Prostate gland (tissue), 2 donors: ENCODE measurements around the gene CTNNAL1. TPM values are rescaled to one million over a fixed set of nuclear protein-coding genes. Genes with fewer than 3 reads are reported as not detected.

Experiments
- DNase-seq: peaks from one replicate; pipeline ENCODE4 v3.0.0-alpha.2; 2019; ENCODE audit warnings: low spot score
- H3K27ac ChIP-seq, 2 donors: fragments of 200-600 bp; sonication (generic); 2 replicates each; pipeline ENCODE4 v1.5.1; 2017 to 2019
- H3K27me3 ChIP-seq: fragments of 200-600 bp; sonication (generic); replicated peaks from 2 replicates; pipeline ENCODE4 v1.5.1; 2019; ENCODE audit not compliant: insufficient read depth
- H3K36me3 ChIP-seq, 2 donors: fragments of 200-600 bp; sonication (generic); 1 replicate in 1 of 2; 2 replicates in 1 of 2; pipeline versions ENCODE4 v1.5.1 to v1.8.1; 2017 to 2019
- H3K4me1 ChIP-seq: fragments of 200-600 bp; sonication (generic); replicated peaks from 2 replicates; pipeline ENCODE4 v1.5.1; 2019
- H3K4me3 ChIP-seq, 2 donors: fragments of 200-600 bp; sonication (generic); 2 replicates each; pipeline ENCODE4 v1.5.1; 2017 to 2019
- H3K9me3 ChIP-seq: fragments of 200-600 bp; sonication (generic); 2 replicates; pipeline ENCODE4 v1.5.1; 2017
- POLR2A ChIP-seq: fragments of 450-650 bp; IDR thresholded peaks from one replicate; pipeline ENCODE4 v1.6.1; 2016; ENCODE audit warnings: antibody characterized with exemption, mild to moderate bottlenecking
- POLR2AphosphoS5 ChIP-seq: sonication (generic); formaldehyde crosslinking; IDR thresholded peaks from one replicate; pipeline ENCODE4 v1.6.1; 2017; ENCODE audit warnings: antibody characterized with exemption
- WGBS: methylation state at CpG from one replicate; pipeline ENCODE4 v1.1.5; 2018; 5-methylcytosine and 5-hydroxymethylcytosine counted together
- intact Hi-C: fragments of 100-400 bp; cut with DNase I; formaldehyde crosslinking; loops from one replicate; pipeline ENCODE4 v1.14.2; 2022
- total RNA-seq, 2 donors: library from RNA; depleted of rRNA; stranded (reverse); fragments of >200 nt; gene quantifications; one replicate each; pipeline ENCODE4 v1.1.0, GENCODE V29; 2016
- TF ChIP-seq, protein P1 (sequence below), 4 experiments: fragments of 200-600 bp in 2 of 4; fragments of 450-650 bp in 2 of 4; sonication (generic) in 2 of 4; IDR thresholded peaks; 1 replicate in 3 of 4; 2 replicates in 1 of 4; pipeline ENCODE4 v1.5.1; 2016 to 2019; ENCODE audit warnings: antibody characterized with exemption in 4 of 4, mild to moderate bottlenecking in 2 of 4, moderate library complexity in 2 of 4

The CTNNAL1 gene
- total RNA-seq, 2 donors from 2014 or later = 20.2 to 74.6 TPM

DNA sequence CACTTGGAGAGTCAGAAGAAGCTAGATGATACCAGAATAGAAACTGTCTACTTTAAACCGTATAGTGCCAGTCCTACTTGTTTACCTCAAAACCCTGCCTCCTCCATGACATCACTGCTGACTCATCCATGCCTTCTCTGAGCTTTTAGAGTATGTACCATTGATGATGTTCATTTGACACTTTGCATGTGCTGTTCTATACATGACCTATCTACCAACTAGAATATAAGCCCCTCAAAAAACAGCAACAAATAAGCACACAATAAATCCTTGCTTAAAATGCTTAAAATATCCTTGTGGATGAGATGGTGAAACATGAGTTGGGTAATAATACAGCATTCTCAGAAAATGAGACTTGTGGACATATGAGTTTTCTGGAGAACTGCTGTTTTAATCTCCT lies 2.6 kb downstream of the CTNNAL1 start:
- H3K27ac ChIP-seq = no peak overlapping the region
- no peaks in the 10 kb centered on the region for H3K27me3 ChIP-seq
- 8% methylated on average over 1 of the region's 1 CpG for WGBS
- H3K9me3 ChIP-seq = no peaks in the 10 kb centered on the region
- no peak for DNase-seq
- H3K36me3 ChIP-seq = no peaks in the 10 kb centered on the region
- intact Hi-C loops = loop anchor here (10.0 kb wide), 1 partner anchor 76 kb away; the partner anchor contains the start of genes ABITRAM and ELP1
- no peak for TF ChIP-seq POLR2AphosphoS5
- no peak for TF ChIP-seq POLR2A
- TF ChIP-seq, protein P1, sequence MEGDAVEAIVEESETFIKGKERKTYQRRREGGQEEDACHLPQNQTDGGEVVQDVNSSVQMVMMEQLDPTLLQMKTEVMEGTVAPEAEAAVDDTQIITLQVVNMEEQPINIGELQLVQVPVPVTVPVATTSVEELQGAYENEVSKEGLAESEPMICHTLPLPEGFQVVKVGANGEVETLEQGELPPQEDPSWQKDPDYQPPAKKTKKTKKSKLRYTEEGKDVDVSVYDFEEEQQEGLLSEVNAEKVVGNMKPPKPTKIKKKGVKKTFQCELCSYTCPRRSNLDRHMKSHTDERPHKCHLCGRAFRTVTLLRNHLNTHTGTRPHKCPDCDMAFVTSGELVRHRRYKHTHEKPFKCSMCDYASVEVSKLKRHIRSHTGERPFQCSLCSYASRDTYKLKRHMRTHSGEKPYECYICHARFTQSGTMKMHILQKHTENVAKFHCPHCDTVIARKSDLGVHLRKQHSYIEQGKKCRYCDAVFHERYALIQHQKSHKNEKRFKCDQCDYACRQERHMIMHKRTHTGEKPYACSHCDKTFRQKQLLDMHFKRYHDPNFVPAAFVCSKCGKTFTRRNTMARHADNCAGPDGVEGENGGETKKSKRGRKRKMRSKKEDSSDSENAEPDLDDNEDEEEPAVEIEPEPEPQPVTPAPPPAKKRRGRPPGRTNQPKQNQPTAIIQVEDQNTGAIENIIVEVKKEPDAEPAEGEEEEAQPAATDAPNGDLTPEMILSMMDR (IDR thresholded peaks at IDR 0.05) = no peak
- no peak overlapping the region for H3K4me3 ChIP-seq
- H3K4me1 ChIP-seq = no peaks in the 10 kb centered on the region

DNA sequence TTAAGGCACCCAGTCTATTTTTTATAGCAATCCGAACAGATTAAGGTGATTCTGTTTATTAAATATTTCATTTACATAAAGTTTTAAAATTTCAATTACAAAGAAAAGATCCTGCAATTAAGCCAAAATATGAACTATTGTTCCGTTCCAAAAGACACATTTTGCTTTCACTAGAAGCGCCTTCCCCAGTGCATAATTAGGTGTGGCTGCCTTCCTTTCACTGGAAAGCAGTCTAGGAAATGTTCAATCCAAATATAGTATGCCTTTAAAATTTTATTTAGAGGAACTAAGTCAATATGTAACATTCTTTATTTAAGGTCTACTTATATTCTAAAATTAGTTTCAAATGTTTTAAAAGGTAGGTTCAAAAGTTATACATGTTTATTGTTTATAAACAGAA lies 7.6 kb downstream of the CTNNAL1 start:
- intact Hi-C loops = no loop called here
- no peak overlapping the region for H3K27ac ChIP-seq

GRCh38 chr9:109003116-109003515 lies 10.2 kb downstream of the CTNNAL1 start:
- H3K9me3 ChIP-seq = no peaks in the 10 kb centered on the region
- intact Hi-C loops = no loop called here
- no peaks in the 10 kb centered on the region for H3K27me3 ChIP-seq
- no peak overlapping the region for H3K27ac ChIP-seq
- no peaks in the 10 kb centered on the region for H3K4me1 ChIP-seq
- no peak for DNase-seq
- TF ChIP-seq POLR2A = no peak
- no peak for TF ChIP-seq POLR2AphosphoS5
- TF ChIP-seq, protein P1 (IDR thresholded peaks at IDR 0.05) = no peak
- no peak overlapping the region for H3K4me3 ChIP-seq
- 98% methylated on average over 2 of the region's 2 CpGs for WGBS
- H3K36me3 ChIP-seq = no peaks in the 10 kb centered on the region

More for the DNA sequence above, 7.6 kb downstream of the CTNNAL1 start:
- DNase-seq = no peak
- TF ChIP-seq POLR2AphosphoS5 = no peak
- TF ChIP-seq, protein P1 (IDR thresholded peaks at IDR 0.05) = no peak
- no peak for TF ChIP-seq POLR2A
- no peaks in the 10 kb centered on the region for H3K27me3 ChIP-seq
- WGBS = 69% methylated on average over 3 of the region's 3 CpGs
- H3K9me3 ChIP-seq = no peaks in the 10 kb centered on the region
- H3K4me3 ChIP-seq = no peak overlapping the region
- H3K36me3 ChIP-seq = no peaks in the 10 kb centered on the region
- H3K4me1 ChIP-seq = no peaks in the 10 kb centered on the region

DNA sequence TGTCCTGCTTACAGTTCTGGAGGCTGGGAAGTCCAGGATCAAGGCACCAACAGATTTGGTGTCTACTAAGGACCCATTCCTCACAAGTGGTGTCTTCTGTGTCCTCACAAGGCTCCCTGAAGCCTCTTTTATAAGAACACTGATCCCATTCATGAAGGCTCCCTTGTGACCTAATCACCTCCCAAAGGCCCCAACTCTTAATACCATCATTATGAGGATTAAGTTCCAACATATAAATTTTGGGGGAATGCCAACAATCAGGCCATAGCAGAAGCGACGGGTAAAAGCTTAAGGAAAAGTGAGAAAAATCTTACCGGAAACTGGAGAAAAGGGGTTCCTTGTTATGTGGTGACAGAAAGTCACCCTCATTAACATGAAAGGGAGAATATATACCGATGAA lies 11.2 kb downstream of the CTNNAL1 start:
- no peak overlapping the region for H3K4me3 ChIP-seq
- no peak for DNase-seq
- 97% methylated on average over 4 of the region's 4 CpGs for WGBS
- H3K9me3 ChIP-seq = no peaks in the 10 kb centered on the region
- no peaks in the 10 kb centered on the region for H3K36me3 ChIP-seq
- intact Hi-C loops = no loop called here
- no peaks in the 10 kb centered on the region for H3K27me3 ChIP-seq
- H3K4me1 ChIP-seq = no peaks in the 10 kb centered on the region
- TF ChIP-seq, protein P1 (IDR thresholded peaks at IDR 0.05) = no peak
- TF ChIP-seq POLR2A (no peak), POLR2AphosphoS5 (no peak)
- no peak overlapping the region for H3K27ac ChIP-seq

- H3K27me3 ChIP-seq = no peaks in the 10 kb centered on the region
- no peaks in the 10 kb centered on the region for H3K4me1 ChIP-seq
- intact Hi-C loops = no loop called here
- TF ChIP-seq POLR2AphosphoS5 (no peak), POLR2A (no peak)
- TF ChIP-seq, protein P1 (IDR thresholded peaks at IDR 0.05) = no peak
- H3K9me3 ChIP-seq = no peaks in the 10 kb centered on the region
- H3K36me3 ChIP-seq = no peaks in the 10 kb centered on the region
- DNase-seq = no peak
- H3K4me3 ChIP-seq = no peak overlapping the region
- no peak overlapping the region for H3K27ac ChIP-seq
- 91% methylated on average over 1 of the region's 1 CpG for WGBS
Observed at GRCh38 chr9:109001275-109001676, 12.0 kb downstream of the CTNNAL1 start.
